Sigmoid colon (tissue), 3 donors: ENCODE measurements around the gene JMJD1C.

ENCODE experiments used
- POLR2A ChIP-seq, 2 donors: fragments of 450-650 bp; IDR thresholded peaks; one replicate each; pipeline ENCODE4 v1.6.1; 2016; ENCODE audit warnings: antibody characterized with exemption in 2 of 2, mild to moderate bottlenecking in 2 of 2, moderate library complexity in 2 of 2
- TF ChIP-seq, protein P1 (sequence below), 4 experiments: fragments of 450-650 bp in 3 of 4; fragments of 200-600 bp in 1 of 4; IDR thresholded peaks; one replicate each; pipeline ENCODE4 v1.5.1; 2016 to 2019; ENCODE audit warnings: antibody characterized with exemption in 4 of 4, mild to moderate bottlenecking in 3 of 4, moderate library complexity in 2 of 4

DNA sequence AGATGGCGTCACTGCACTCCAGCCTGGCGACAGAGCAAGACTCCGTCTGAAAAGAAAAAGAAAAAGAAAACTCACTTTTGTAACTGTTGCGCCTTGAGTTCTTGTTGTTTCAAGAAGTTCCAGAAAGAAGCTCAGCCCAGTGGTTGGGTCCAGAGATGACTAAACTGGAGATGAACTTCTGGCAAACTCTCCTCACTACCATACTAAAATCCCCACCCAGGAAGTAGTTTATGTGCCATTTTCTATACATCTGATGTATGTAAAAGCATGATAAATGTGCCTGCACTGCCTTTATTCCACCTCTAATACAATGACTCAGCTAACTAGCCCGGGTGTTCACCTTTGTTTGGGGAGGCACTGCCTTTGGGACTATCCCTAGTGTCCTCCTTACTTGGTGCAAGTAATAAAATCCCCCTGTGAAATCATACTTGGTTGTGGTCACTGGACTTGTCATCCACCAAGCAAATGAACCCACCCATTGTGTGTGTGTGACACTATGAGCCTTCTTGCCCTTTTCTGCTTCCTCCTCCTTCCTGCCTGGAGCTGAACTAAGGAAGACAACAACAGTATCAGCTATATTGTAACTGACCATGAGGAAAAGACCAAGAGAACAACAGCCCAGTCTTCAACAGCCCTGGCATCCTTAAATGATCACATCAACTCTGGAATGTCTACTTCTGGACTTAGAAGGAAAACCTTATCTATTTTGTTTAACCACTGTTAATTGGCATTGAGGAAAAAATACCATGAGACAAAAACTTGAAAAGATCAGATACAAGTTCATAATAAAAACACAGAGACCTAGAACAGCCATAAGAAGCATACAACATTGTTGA, 33.6 kb downstream of the JMJD1C start:
- no peak for TF ChIP-seq POLR2A (IDR thresholded peaks at IDR 0.05)
- TF ChIP-seq, protein P1, sequence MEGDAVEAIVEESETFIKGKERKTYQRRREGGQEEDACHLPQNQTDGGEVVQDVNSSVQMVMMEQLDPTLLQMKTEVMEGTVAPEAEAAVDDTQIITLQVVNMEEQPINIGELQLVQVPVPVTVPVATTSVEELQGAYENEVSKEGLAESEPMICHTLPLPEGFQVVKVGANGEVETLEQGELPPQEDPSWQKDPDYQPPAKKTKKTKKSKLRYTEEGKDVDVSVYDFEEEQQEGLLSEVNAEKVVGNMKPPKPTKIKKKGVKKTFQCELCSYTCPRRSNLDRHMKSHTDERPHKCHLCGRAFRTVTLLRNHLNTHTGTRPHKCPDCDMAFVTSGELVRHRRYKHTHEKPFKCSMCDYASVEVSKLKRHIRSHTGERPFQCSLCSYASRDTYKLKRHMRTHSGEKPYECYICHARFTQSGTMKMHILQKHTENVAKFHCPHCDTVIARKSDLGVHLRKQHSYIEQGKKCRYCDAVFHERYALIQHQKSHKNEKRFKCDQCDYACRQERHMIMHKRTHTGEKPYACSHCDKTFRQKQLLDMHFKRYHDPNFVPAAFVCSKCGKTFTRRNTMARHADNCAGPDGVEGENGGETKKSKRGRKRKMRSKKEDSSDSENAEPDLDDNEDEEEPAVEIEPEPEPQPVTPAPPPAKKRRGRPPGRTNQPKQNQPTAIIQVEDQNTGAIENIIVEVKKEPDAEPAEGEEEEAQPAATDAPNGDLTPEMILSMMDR (IDR thresholded peaks at IDR 0.05) = no peak
